HG03457 (cell line): ENCODE data around the gene VWA2.

Experiments used
- ATAC-seq: cut with Tn5 transposase; IDR thresholded peaks from one replicate; pipeline ENCODE4 v1.9.1; 2021; ENCODE audit warnings: moderate number of reproducible peaks; ENCODE audit not compliant: unreplicated experiment

VWA2 gene, protein sequence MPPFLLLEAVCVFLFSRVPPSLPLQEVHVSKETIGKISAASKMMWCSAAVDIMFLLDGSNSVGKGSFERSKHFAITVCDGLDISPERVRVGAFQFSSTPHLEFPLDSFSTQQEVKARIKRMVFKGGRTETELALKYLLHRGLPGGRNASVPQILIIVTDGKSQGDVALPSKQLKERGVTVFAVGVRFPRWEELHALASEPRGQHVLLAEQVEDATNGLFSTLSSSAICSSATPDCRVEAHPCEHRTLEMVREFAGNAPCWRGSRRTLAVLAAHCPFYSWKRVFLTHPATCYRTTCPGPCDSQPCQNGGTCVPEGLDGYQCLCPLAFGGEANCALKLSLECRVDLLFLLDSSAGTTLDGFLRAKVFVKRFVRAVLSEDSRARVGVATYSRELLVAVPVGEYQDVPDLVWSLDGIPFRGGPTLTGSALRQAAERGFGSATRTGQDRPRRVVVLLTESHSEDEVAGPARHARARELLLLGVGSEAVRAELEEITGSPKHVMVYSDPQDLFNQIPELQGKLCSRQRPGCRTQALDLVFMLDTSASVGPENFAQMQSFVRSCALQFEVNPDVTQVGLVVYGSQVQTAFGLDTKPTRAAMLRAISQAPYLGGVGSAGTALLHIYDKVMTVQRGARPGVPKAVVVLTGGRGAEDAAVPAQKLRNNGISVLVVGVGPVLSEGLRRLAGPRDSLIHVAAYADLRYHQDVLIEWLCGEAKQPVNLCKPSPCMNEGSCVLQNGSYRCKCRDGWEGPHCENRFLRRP

DNA sequence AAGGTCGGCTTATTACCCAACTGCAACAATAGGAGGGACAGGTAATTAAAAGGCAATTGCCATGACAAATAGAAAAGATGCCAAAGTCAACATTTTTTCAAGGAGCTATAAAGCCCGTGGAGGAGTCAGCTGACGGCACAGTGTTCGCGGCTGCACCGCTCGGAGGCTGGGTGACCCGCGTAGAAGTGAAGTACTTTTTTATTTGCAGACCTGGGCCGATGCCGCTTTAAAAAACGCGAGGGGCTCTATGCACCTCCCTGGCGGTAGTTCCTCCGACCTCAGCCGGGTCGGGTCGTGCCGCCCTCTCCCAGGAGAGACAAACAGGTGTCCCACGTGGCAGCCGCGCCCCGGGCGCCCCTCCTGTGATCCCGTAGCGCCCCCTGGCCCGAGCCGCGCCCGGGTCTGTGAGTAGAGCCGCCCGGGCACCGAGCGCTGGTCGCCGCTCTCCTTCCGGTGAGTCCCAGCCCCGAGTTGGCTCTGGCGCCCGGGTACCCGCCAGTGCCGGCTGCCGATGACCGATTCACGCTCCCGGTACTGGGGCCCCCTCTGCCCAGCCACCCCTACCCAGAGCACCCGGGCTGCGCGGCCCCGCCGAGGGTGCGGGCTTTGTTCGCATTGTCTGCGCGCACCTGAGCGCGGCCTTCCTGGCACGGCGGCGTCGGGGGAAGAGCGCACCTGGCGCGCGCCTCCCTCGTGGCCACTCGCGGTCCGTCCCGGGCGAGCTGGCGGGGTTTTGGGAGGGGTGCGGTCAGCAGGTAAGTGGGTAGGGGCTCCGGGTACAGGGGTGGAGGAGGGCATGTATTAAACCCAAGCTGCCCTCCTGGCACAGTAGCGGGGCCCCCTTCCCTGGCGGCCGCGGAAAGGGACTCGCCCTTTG is at the start of gene VWA2:
VWA2 (plus strand) TSS at position 138 of the 877 bp plus-strand sequence. CDS start 9,460 bp downstream, outside the sequence.
- ATAC-seq, result no peak

- no peak for ATAC-seq
These were observed 49.4 kb upstream of the VWA2 start for GRCh38 chr10:114189700-114190099.

DNA sequence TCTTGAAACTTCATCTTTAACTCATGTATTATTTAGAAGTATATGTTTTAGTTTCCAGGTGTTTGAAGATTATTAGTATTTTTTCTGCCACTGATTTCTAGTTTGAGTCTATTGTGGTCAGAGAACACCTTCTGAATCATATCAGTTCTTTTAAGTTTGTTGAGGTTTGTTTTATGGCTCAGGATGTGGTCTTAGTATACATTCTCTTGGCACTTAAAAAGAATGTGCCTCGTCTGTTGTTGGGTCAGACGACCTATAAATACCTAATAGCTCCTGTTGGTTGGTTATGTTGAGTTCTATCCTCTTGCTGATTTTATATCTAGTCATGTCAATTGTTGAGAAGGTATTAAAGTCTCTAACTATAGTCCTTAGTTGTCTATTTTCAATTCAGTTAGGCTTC is 44.0 kb upstream of the VWA2 start:
- ATAC-seq, result peak; percentile 95

DNA sequence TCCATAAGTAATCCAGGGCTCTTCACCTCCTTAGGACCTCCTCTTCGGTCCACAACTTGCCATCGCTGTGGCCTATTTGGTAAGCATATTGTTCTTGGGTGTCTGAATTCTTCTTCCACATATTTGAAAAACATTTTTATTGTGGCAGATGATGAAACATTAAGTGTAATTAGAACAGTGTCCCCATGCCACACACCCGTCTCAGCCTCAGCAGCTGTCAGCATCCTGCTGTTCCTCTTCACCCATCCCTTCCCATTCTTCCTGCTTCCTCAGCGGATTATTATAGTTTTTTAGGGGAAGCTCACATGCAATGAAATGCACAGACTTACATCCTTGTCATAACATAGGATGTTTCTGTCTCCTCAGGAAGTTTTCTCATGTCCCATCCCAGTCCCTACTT is 39.8 kb upstream of the VWA2 start:
- no peak for ATAC-seq

DNA sequence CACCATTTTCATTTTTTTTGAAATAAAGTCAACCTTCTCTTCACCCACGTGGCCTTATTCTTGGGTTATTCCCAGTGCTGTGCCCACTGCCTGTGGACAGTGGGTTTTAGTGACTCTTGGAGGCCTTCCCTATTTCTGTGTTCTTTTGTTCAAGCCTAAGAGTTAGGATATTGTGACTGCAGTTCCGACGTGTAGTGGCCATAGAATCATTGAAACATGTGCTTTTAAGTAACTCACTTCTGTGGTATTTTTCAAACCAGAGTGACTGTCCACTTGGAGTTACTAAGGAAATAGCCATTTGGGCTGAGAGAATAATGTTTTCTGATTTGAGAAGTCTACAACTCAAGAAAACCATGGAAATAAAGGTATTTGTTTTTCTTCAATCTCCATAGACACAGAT is 36.2 kb upstream of the VWA2 start:
- no peak for ATAC-seq

DNA sequence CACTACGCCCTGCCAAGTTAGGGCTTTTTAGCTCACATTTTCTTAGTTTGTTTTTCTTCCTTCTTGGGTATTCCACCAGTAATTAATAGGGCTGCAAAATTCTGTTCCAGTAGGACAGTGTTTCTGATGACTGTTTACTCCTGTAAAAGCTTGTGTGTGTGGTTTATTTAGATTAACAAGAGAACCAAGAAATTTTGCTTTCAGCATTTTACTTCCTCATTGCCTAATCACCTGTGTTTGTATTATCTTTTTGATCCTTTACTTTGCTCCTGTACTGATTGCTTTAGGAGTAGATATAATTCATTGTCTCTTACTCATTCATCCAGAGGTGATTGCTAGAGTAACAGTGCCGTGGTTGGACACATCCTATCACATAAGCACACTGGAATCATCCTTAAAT is 32.2 kb upstream of the VWA2 start:
- no peak for ATAC-seq

GRCh38 chr10:114207349-114207748 is 31.7 kb upstream of the VWA2 start:
- no peak for ATAC-seq

GRCh38 chr10:114208351-114208750 is 30.7 kb upstream of the VWA2 start:
- ATAC-seq, result no peak

- no peak for ATAC-seq
These were observed 26.9 kb upstream of the VWA2 start for GRCh38 chr10:114212153-114212552.

DNA sequence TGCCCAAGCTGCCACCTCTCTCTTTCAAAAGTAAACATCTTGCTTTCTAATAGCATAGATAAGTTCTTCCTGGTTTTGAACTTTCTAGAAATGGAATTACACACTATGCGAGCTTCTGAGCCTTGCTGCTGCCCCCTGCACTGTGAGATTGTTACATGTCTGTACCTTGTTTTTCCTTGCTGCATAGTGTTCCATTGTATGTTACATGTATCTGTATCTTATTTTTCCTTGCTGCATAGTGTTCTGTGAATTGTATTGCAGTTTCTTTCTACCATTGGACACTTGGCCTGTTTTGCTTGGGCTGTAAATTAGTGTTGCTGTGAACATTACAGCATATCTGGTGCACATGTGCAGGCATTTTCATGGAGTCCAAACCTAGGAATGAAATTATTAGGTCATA is 24.0 kb upstream of the VWA2 start:
- no peak for ATAC-seq

DNA sequence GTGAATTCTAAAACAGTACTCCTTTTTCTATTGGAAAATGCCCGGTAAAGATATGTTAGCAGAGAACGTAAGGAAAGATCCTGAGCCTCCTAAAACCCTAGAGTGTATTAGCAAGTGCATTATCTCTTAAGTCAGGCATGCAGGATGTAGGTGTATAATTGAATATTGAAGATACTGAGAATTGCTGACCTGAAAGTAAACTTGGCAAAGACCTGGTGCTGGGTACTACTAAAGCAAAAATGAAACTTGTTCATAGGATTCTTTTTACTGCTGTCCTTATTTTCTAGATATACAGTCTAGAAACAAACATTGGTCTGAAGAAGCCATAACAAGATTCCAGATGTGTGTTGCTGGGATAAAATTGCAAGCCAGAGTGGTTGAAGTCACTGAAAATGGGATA is 18.8 kb upstream of the VWA2 start:
- ATAC-seq, result no peak

DNA sequence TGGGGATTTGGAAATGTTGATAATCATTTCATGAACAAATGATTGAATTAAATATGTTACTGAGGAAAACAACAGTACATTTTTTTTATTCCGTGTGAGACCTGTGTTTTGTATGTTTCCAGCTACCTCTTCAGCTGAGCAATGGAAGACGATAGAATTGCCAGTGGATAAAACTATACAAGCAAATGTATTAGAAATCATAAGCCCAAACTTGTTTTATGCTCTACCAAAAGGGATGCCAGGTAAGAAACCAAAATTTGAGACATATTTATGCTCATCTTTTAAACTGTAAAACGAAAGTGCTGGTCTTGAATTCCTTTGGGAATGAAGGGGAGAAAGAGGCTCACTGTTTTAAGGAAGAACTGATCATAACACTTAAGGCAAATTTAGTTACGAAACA is 17.8 kb upstream of the VWA2 start:
- ATAC-seq, result no peak

DNA sequence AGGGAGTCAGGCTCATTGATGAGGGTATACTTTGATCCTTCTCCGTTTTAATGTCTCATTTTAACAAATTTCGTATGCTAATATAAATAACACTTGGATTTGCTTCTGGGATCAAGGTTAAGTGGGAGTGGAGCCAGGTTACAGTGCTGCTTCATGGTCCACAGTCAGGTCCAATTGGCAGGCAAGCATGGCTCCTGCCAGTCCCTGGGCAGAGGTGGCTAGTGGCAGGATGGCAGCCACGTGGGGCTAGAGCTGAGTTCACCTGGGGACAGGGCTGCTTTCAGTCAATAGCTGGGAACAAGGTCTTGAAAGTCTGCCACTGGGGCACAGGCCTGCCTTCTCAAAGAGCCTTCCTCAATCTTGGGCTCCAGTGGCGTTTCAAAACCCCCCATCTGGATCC is 16.0 kb upstream of the VWA2 start:
- no peak for ATAC-seq

DNA sequence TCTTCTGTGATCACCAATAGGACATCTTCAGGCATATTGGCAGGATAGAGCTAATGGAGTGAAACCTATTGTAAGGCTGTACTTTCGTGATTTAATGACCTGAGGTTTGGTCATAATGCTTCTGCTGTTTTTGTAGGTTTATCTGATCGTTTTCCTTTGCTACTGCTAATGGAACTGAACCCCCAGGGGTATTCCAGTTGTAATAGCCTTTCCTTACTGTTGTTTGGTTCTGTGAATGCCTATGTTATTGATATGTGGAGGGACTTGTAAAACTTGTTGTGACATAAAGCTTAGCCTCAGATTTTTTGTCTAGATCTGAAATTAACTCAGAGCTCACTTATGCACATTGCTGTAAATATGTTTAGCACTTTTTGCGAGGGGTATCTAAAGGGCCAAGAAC is 10.9 kb upstream of the VWA2 start:
- no peak for ATAC-seq

DNA sequence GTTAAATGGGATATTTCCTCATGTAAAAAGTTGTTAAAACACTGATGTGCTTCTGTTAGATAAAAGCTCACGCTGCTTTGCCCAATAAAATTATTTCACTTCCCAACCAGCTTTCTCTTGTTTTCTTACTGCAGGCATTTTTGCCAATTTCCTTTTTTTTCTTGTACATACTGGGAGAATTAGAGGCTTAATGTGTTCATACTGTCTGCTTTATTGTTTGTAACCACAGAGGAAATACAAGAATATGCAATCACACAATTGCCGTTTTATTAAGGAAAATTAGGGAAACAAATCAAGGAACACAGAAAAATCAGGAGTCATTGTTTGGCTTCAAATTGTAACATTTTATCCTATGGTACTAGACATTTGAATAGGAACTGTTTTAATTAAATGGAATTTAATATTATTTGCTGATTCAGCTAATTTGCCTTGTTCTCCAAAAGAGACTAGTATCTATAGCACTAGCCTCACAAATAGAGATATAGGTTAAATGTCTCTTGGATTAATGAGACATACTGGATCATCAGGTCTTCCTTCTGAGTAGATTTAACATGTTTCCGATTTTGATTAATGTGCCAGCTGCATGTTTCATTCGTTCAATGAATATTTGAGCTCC is 6.4 kb upstream of the VWA2 start:
- ATAC-seq, result no peak

GRCh38 chr10:114233482-114233881 is 5.6 kb upstream of the VWA2 start:
- ATAC-seq, result no peak

DNA sequence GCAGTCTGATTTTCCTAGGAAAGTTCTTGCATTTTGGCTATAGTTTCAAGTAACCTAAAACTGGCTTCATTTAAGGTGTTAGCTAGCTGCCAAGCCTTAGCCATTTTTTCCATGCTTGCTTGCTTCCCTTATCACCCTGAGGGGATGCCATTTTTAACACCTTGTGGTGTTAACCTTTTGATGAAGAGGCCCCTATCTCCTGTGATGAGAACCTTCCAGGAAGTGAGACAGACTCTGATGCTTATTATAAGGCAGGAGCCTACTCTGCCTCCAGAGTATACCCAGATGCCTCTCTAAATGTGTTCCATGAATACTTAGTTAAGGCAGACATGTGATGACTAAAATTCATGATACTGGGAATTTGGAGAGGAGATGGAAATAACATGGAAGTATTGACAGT is 4.9 kb upstream of the VWA2 start:
- ATAC-seq, result no peak

DNA sequence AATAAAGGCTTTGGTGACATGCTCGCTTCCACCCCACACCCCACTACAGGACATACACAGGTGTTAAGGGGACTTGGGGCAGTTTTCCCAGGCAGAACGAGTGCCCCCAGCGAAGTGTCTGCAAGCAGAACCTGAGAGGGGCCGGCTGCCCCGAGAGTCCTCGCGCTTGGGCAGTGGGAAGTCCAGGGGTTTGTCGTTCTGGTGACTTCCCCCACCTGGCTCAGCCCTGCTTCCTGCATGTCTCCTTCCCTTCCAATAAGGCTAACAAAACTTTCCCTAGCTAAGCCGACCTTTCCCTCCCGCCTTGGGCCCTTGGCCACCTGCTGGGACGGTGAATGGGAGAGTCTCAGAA is 916 bp downstream of the VWA2 start:
- ATAC-seq, result no peak

- no peak for ATAC-seq
These were observed 3.2 kb downstream of the VWA2 start for GRCh38 chr10:114242235-114242634.

DNA sequence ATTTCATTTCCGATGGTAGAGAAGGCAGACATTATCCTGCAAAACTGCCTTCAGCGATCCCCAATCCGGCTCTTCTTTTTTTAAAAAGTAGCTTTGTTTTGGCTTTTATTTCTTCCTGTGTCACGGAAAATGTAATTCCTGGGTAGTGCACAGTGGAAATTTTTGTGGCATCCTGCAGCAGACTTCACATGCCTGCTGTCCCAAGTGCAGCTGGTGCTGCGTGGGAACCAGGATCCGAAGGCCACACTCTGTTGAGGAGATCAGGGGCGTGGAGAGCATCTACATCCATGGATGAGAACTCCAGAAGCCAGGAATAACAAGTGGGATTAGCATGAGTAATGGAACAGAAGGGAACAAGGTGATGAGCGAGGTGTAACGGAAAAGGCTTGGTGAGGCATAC is 4.6 kb downstream of the VWA2 start:
- ATAC-seq, result no peak

- no peak for ATAC-seq
These were observed 5.1 kb downstream of the VWA2 start for GRCh38 chr10:114244126-114244525.
